Lower lobe of right lung (tissue), 2 donors: ENCODE results near the gene LDHB. TPM values are rescaled to one million over a fixed set of nuclear protein-coding genes. Genes with fewer than 3 reads are reported as not detected.
A peak's percentile ranks its signal among the peaks of the same experiment; 100 is the strongest.
"Not testable (repeated sequence)": the region's sequence is repeated elsewhere in the genome, so short reads cannot be mapped to it uniquely, and the experiment has no call there.

Source experiments
- ATAC-seq, 2 donors: fragments of 200-7000 bp; cut with Tn5 transposase; one replicate each; pipeline ENCODE4 v1.9.1; 2020 to 2022; ENCODE audit warnings: mild to moderate bottlenecking in 2 of 2, moderate library complexity in 2 of 2
- DNase-seq: peaks from one replicate; pipeline ENCODE4 v3.0.0-alpha.2; 2020
- H3K27ac ChIP-seq: fragments of 200-600 bp; one replicate; pipeline ENCODE4 v1.8.0; 2022
- H3K27me3 ChIP-seq: fragments of 200-600 bp; one replicate; pipeline ENCODE4 v1.8.0; 2022; ENCODE audit warnings: low read depth
- H3K36me3 ChIP-seq: fragments of 200-600 bp; one replicate; pipeline ENCODE4 v1.8.0; 2022; ENCODE audit warnings: mild to moderate bottlenecking
- H3K4me1 ChIP-seq: fragments of 200-600 bp; one replicate; pipeline ENCODE4 v1.8.0; 2022
- H3K4me3 ChIP-seq: fragments of 200-600 bp; one replicate; pipeline ENCODE4 v1.8.0; 2022; ENCODE audit warnings: mild to moderate bottlenecking
- H3K9me3 ChIP-seq: fragments of 200-600 bp; one replicate; pipeline ENCODE4 v1.8.0; 2022
- CTCF ChIP-seq: fragments of 200-600 bp; IDR thresholded peaks from one replicate; pipeline ENCODE4 v1.8.0; 2022; ENCODE audit warnings: antibody characterized with exemption, mild to moderate bottlenecking
- intact Hi-C: fragments of 100-400 bp; cut with DNase I; formaldehyde crosslinking; loops from one replicate; pipeline ENCODE4 v1.11.0; 2022
- total RNA-seq: library from RNA; stranded (reverse); fragmentation: NEBNext Ultra II Directional; extraction: Animal tissue kit (Norgen Biotek cat#: 25700); gene quantifications from one replicate; pipeline ENCODE4 v1.2.1, GENCODE V29; 2021
- donor health status: DM: no; HTN: yes; CAD: no; lungs with severe emphysema.

The LDHB gene
- total RNA-seq, 1 donor from 2014 or later = 382 TPM

- H3K27me3 ChIP-seq = no peaks in the 10 kb centered on the region
- ATAC-seq (no peak), DNase-seq (no peak)
- peaks cover 74% of the 10 kb centered on the region for H3K36me3 ChIP-seq
- peaks cover 3% of the 10 kb centered on the region for H3K4me1 ChIP-seq
- intact Hi-C loops = no loop called here
- TF ChIP-seq CTCF = no peak
- no peak overlapping the region for H3K27ac ChIP-seq
- H3K4me3 ChIP-seq = no peak overlapping the region
- H3K9me3 ChIP-seq = no peaks in the 10 kb centered on the region
Observed at GRCh38 chr12:21648378-21648777, 9.3 kb downstream of the LDHB start.

GRCh38 chr12:21647179-21647578 lies 10.5 kb downstream of the LDHB start:
- H3K36me3 ChIP-seq = peaks cover 72% of the 10 kb centered on the region
- no peaks in the 10 kb centered on the region for H3K9me3 ChIP-seq
- H3K4me3 ChIP-seq = no peak overlapping the region
- peaks cover 8% of the 10 kb centered on the region for H3K4me1 ChIP-seq
- intact Hi-C loops = no loop called here
- H3K27ac ChIP-seq = no peak overlapping the region
- H3K27me3 ChIP-seq = no peaks in the 10 kb centered on the region
- no peak for ATAC-seq
- TF ChIP-seq CTCF = no peak
- no peak for DNase-seq

DNA sequence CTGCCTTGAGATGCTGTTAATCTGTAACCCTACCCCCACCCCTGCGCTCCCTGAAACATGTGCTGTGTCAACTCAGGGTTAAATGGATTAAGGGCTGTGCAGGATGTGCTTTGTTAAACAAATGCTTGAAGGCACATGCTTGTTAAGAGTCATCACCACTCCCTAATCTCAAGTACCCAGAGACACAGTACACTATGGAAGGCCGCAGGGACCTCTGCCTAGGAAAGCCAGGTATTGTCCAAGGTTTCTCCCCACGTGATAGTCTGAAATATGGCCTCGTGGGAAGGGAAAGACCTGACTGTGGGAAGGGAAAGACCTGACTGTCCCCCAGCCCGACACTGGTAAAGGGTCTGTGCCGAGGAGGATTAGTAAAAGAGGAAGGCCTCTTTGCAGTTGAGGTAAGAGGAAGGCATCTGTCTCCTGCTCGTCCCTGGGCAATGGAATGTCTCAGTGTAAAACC lies 12.6 kb downstream of the LDHB start:
- H3K27ac ChIP-seq, DNase-seq, H3K4me3 ChIP-seq, intact Hi-C loops, H3K4me1 ChIP-seq, ATAC-seq, H3K27me3 ChIP-seq, H3K9me3 ChIP-seq: not testable (repeated sequence)
- H3K36me3 ChIP-seq = peaks cover 71% of the 10 kb centered on the region

DNA sequence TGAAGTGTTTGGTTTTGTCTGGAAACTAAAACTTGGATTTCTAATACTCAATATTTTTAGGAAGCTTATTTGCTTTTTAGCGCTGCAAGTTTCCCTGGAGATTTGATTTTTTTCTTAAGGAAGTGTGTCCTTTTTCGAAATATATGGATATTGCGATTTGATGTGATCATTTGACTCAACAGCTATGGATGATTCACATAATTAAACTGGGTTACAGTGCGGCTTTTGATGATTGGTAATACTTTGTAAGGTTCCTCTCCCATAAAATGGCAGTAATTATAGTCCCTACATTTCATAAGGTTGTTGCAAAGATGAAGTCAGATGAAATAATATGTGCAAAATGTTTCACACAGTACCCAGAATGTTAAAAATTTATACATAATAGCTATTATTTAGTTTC lies 13.1 kb downstream of the LDHB start:
- peaks cover 70% of the 10 kb centered on the region for H3K36me3 ChIP-seq
- DNase-seq (no peak), ATAC-seq (no peak)
- H3K27ac ChIP-seq = no peak overlapping the region
- H3K4me3 ChIP-seq = no peak overlapping the region
- H3K4me1 ChIP-seq = peaks cover 8% of the 10 kb centered on the region
- intact Hi-C loops = no loop called here
- no peak for TF ChIP-seq CTCF
- no peaks in the 10 kb centered on the region for H3K9me3 ChIP-seq
- no peaks in the 10 kb centered on the region for H3K27me3 ChIP-seq

DNA sequence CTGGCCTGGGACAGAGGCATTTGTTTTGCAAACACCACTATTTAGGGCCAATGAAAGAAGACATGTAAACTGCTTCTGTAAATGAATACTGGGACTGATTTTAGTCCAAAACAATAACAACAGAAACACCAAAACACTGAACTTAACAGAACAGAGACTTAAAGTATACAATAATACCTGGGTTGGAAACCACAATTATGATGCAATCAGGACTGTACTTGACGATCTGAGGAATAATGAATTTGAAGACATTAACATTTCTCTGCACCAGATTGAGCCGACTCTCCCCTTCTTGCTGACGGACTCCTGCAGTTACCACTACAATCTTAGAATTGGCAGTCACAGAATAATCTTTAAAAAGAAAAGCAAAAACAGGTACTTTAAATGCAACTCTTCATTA lies 13.9 kb downstream of the LDHB start:
- Histone ChIP-seq H3K36me3 (peaks cover 66% of the 10 kb centered on the region), H3K4me1 (peaks cover 9% of the 10 kb centered on the region), H3K4me3 (no peak overlapping the region), H3K27ac (no peak overlapping the region), H3K9me3 (no peaks in the 10 kb centered on the region), H3K27me3 (no peaks in the 10 kb centered on the region)
- ATAC-seq (no peak), DNase-seq (no peak)
- no peak for TF ChIP-seq CTCF
- intact Hi-C loops = no loop called here

GRCh38 chr12:21642707-21643389 lies 14.8 kb downstream of the LDHB start:
- H3K27ac ChIP-seq = no peak overlapping the region
- TF ChIP-seq CTCF = no peak
- H3K4me3 ChIP-seq = no peak overlapping the region
- no peak for DNase-seq
- intact Hi-C loops = no loop called here
- no peaks in the 10 kb centered on the region for H3K27me3 ChIP-seq
- H3K4me1 ChIP-seq = peaks cover 18% of the 10 kb centered on the region
- peak in 1 of 2 donors; percentile 54 for ATAC-seq
- peaks cover 68% of the 10 kb centered on the region for H3K36me3 ChIP-seq
- no peaks in the 10 kb centered on the region for H3K9me3 ChIP-seq
